Effector memory CD4-positive, alpha-beta T cell (primary cell): ENCODE measurements around the gene MLEC.

ENCODE experiments used
- DNase-seq, 3 donors: peaks; one replicate each; pipeline ENCODE4 v3.0.0-alpha.2; 2020
- H3K27ac ChIP-seq: 2 replicates; pipeline ENCODE4 v1.7.0; 2013; ENCODE audit warnings: mild to moderate bottlenecking, low read length, moderate library complexity; ENCODE audit not compliant: insufficient read depth, poor library complexity, severe bottlenecking
- H3K27me3 ChIP-seq: replicated peaks from 2 replicates; pipeline ENCODE4 v1.7.0; 2013; ENCODE audit warnings: mild to moderate bottlenecking, low read length; ENCODE audit not compliant: insufficient read depth, control insufficient read depth, poor library complexity, severe bottlenecking
- H3K36me3 ChIP-seq: 2 replicates; pipeline ENCODE4 v1.7.0; 2013; ENCODE audit warnings: mild to moderate bottlenecking, low read length, moderate library complexity; ENCODE audit not compliant: control insufficient read depth, insufficient read depth
- H3K4me1 ChIP-seq: 2 replicates; pipeline ENCODE4 v1.7.0; 2013; ENCODE audit warnings: low read length, mild to moderate bottlenecking; ENCODE audit not compliant: control insufficient read depth, insufficient read depth, poor library complexity, severe bottlenecking
- H3K4me3 ChIP-seq: 2 replicates; pipeline ENCODE4 v1.7.0; 2013; ENCODE audit warnings: low read length, low read depth, mild to moderate bottlenecking; ENCODE audit not compliant: insufficient read depth, poor library complexity, severe bottlenecking
- H3K9me3 ChIP-seq: 2 replicates; pipeline ENCODE4 v1.7.0; 2013; ENCODE audit warnings: mild to moderate bottlenecking, low read length, moderate library complexity; ENCODE audit not compliant: control insufficient read depth

Gene MLEC

DNA sequence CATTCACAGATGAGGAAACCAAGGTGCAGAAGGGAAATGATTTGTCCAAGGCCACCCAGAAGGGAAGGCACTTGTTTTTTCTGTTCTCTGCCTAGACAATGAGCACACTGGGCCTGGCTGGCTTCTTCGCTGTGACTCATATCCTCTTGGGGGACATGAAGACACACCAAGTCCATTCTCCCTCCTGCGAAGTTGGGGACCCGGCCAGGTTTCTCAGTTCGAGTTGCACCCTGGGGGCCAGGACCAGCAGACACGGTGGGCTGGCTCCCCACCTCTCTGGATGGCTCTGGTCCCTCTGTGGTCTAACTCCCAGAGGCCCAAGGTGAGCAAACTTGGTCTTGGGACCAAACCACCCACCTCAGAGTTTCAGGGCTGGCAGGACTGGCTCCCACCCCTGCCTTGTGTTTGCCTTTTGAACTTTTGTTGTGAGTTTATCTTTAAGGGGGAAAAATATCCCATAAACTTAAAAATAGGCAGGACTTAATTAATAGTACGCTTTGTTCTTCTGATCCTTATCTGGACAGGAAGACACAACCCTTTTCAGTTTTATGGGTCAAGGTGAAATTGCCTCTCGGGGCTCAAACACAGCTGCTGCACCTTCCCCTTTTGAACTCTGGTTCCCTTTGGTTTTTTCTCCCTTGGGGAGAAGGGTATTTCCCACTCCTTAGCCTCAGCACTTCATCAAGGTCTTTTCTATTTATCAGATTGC lies 9.0 kb upstream of the MLEC start:
- Histone ChIP-seq H3K36me3 (no peaks in the 10 kb centered on the region), H3K27ac (no peak overlapping the region), H3K4me1 (peaks cover 12% of the 10 kb centered on the region), H3K27me3 (no peaks in the 10 kb centered on the region), H3K9me3 (no peaks in the 10 kb centered on the region), H3K4me3 (no peak overlapping the region)
- DNase-seq = no peak

DNA sequence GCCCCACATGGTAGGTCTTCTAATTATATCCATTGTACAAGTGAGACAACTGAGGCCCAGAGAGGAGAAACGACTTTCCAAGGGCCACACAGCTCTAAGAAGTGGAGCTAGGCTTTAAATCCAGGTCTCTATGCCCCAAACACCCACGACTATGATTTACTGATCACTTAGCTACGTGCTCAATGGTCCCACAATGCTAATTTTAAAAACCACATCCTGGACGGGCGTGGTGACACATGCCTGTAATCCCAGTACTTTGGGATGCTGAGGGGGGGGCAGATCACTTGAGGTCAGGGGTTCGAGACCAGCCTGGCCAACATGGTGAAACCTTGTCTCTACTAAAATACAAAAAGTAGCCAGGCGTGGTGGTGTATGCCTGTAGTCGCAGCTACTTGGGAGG lies 8.4 kb upstream of the MLEC start:
- Histone ChIP-seq H3K27ac (no peak overlapping the region), H3K4me1 (peaks cover 12% of the 10 kb centered on the region), H3K4me3 (no peak overlapping the region), H3K36me3 (no peaks in the 10 kb centered on the region), H3K27me3 (no peaks in the 10 kb centered on the region), H3K9me3 (no peaks in the 10 kb centered on the region)
- no peak for DNase-seq

DNA sequence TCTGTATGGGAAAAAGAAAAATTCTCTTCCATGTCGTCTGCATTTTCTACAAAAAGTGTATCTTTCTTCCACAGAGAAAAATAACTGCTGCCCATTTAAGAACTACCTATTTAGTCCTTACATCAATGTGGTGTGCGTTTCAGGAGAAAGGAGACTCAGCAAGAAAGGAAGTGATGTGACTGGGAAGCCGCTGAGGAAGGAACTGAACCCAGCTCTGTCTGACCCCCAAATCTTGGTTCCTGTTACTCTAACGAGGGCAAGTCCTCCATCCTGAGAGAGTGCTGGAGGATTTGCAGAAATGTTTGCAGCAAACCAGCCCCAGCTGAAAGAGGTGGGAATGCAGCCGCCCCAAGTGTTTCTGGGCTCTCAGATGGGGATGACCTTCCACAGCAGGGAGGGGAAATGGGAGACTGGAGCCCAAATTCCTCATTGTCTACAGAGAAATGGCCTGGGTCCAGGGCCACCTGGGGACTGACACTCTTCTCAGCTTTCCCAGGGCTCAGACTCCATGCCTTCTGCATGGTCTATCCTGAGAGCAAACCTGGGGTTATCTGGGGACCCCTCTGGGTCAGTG lies 6.7 kb upstream of the MLEC start:
- H3K27me3 ChIP-seq = no peaks in the 10 kb centered on the region
- peaks cover 12% of the 10 kb centered on the region for H3K4me1 ChIP-seq
- no peaks in the 10 kb centered on the region for H3K9me3 ChIP-seq
- H3K27ac ChIP-seq = no peak overlapping the region
- H3K4me3 ChIP-seq = no peak overlapping the region
- no peaks in the 10 kb centered on the region for H3K36me3 ChIP-seq
- no peak for DNase-seq

DNA sequence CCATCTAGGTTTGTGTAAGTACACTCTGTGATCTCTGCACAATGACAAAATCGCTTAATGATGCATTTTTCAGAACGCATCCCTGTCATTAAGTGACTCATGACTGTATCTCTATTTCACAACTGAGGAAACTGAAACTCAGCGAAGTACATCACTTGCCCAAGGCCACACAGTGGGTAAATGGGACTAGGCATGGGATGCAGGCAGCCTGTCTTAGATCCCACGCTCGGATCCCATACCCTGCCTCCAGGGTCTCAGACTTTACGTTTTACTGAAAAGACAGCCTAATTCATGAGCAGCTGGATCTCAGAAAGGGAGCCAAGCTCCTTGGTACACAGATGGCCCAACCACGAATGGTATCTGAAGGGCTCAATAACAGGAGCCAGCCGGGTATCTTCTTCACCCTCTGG lies 2.4 kb upstream of the MLEC start:
- DNase-seq = no peak
- Histone ChIP-seq H3K9me3 (no peaks in the 10 kb centered on the region), H3K27me3 (no peaks in the 10 kb centered on the region), H3K36me3 (no peaks in the 10 kb centered on the region), H3K4me1 (peaks cover 17% of the 10 kb centered on the region), H3K27ac (no peak overlapping the region), H3K4me3 (no peak overlapping the region)

DNA sequence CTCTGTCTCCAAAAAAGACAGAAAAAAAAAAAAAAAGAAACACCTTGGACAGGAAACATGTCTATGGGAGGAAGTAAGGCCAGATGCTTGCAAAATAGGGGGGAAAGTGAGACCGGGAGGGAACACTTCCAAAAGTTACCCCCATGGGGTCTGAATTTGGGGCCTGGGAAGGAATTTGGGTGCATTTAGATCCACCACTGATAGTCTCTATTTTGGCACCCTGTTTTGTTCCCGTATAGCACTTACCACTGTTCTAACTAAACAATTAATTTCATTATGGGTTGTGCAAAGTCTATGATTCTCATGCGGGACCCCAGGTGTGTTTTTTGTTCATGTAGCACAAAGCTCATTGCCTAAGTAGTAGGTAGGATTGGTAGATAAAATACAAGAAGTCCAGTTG lies 1.4 kb upstream of the MLEC start:
- no peaks in the 10 kb centered on the region for H3K27me3 ChIP-seq
- DNase-seq = no peak
- H3K36me3 ChIP-seq = no peaks in the 10 kb centered on the region
- no peaks in the 10 kb centered on the region for H3K9me3 ChIP-seq
- H3K4me3 ChIP-seq = no peak overlapping the region
- peaks cover 17% of the 10 kb centered on the region for H3K4me1 ChIP-seq
- H3K27ac ChIP-seq = peak overlapping the region; percentile 89

DNA sequence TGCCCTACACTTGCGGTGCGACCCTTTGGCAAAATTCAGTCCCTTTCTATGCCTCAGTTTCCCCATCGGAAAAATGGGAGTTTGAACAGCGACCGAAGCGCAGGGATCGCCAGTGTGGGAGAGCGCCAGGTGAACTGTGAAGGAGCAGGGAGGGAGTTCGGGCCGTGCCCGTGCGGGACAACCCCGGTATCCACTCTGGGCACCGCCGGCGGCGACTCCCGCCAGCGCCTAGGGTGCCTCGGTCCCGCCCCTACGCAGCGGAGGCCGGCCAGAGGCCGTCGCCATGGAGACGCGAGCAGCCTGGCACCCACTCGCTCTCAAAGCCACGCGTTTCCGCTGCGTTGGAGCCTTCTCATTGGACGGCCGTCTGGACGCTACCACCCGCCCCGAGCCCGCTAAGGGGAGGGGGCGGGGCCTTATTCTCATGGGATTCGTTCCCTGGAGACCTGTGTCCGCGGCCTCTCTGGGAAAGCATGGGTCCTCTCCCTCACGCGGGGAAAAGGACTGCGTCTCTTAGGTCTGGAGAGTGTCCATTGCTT lies 729 bp upstream of the MLEC start:
- H3K27ac ChIP-seq = peak overlapping the region; percentile 89
- H3K27me3 ChIP-seq = no peaks in the 10 kb centered on the region
- peaks cover 17% of the 10 kb centered on the region for H3K4me1 ChIP-seq
- peak overlapping the region; percentile 70 for H3K4me3 ChIP-seq
- peak; percentile 95 to 97 (median 96) for DNase-seq
- H3K36me3 ChIP-seq = no peaks in the 10 kb centered on the region
- no peaks in the 10 kb centered on the region for H3K9me3 ChIP-seq

DNA sequence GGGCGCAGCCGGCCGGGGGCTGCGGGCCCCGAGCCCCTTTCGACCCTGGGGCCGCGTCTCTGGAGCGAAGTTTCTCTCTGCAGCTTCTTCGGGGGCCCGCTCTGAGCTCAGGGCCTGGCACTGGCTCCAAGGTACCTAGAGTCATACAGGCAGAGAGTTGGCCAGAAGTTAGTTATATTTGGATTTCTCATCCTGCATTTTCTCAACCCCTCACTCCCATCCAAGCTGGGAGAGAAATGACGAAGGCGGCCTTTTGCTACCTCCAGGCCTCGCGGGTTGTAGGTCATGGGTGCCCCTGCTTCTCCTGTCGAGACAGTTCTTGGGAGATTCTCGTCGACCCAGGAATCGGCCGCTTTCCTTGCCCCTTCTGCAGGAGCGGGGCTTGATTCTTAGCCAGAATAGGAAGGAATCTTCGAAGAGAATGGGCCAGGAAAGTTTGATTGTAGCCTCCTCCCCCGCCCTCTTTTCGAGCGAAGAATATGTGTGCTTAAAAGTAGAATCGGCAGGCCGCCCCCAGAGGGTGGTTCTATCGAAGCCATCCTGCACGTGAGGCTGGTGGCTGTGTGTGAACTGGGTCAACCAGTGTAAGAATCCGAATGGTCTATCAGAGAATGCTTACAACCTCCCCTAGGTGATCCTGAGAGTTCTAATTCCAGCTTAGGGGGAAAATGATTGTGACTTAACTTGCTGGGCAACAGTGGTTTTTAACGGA lies 785 bp downstream of the MLEC start:
- Histone ChIP-seq H3K27ac (peak overlapping the region; percentile 89), H3K9me3 (no peaks in the 10 kb centered on the region), H3K36me3 (no peaks in the 10 kb centered on the region), H3K4me3 (peak overlapping the region; percentile 70), H3K4me1 (peaks cover 17% of the 10 kb centered on the region), H3K27me3 (no peaks in the 10 kb centered on the region)
- no peak for DNase-seq

DNA sequence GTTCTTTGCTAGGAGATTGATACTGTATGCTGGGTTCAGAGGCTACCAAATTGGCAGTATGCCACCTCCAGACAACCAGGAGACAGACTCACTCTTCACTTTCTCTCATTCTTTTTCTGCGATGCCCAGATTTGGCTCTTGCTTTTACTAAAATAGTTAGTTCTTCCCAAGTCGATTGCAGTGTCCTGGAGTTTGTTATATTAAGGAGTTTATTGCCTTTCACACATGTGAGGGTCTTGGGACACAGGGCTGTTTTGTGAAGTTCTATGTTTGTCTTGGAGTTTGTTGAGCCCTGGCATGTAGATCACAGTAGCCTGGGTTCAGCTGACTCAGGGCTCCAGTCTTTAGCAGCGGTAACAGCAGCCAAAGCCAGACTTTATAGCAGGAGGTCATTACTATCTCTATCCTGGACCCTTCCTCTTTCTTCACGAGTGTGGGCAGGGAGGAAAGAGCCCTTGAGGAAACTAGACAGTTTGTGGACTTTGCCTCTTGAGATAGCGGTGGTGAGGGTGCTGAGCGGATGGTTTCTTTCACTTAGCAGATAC lies 1.6 kb downstream of the MLEC start:
- Histone ChIP-seq H3K27ac (no peak overlapping the region), H3K4me1 (peaks cover 17% of the 10 kb centered on the region), H3K4me3 (peak overlapping the region; percentile 70), H3K36me3 (peaks cover under 1% of the 10 kb centered on the region), H3K27me3 (no peaks in the 10 kb centered on the region), H3K9me3 (no peaks in the 10 kb centered on the region)
- DNase-seq = no peak

DNA sequence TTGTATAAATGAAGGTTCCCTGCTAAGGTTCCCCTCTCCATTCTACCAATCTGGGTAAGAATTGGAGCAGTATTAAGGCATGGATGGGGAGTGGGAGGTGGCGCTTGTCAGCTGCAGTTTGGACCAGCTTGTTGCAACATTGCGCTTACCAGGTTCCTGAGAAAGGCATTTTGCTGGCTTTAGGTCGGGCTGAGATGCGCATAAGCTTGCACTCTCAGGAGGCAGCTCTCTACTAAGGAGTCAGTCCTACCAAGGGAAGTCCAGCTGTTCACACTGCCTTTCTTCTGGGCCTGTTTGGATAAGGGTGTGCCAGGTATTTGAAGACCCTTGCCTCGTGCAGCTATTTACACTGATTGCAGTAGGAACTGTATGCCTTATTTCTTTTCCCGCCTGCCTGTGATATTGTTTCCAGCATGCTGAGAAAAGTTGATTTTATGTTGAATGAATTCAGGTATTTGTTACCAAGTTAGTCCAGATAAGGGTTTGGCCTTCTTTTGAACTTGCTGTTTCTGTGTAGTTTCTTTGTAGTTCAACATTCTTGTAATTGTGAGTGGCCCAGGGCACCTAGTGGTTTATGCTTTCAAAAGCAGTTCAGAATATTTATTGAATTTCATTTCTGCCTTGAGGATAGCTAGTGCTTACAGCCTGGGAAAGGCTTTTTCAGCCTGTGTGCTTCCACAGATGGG lies 2.6 kb downstream of the MLEC start:
- peaks cover 17% of the 10 kb centered on the region for H3K4me1 ChIP-seq
- H3K27me3 ChIP-seq = no peaks in the 10 kb centered on the region
- H3K9me3 ChIP-seq = no peaks in the 10 kb centered on the region
- H3K36me3 ChIP-seq = peaks cover 10% of the 10 kb centered on the region
- DNase-seq = no peak
- no peak overlapping the region for H3K4me3 ChIP-seq
- no peak overlapping the region for H3K27ac ChIP-seq
